ENCODE data around the gene JARID2.
"Not testable (repeated sequence)": the region's sequence is repeated elsewhere in the genome, so short reads cannot be mapped to it uniquely, and the experiment has no call there.

Gene JARID2

GRCh38 chr6:15297167-15297566, 51.3 kb downstream of the JARID2 start:
- not testable (repeated sequence) for H3K27me3 ChIP-seq (ENCODE audit: control insufficient read depth in 1 of 2, insufficient read depth in 2 of 2, low read length in 2 of 2); H3K9ac ChIP-seq (ENCODE audit: low read depth in 1 of 2, low read length in 2 of 2); H3K36me3 ChIP-seq (ENCODE audit: control insufficient read depth in 1 of 2, insufficient read depth in 2 of 2, low read length in 2 of 2); H3K9me3 ChIP-seq (ENCODE audit: control insufficient read depth in 1 of 2, low read length in 2 of 2); H3K4me3 ChIP-seq (ENCODE audit: low read depth in 1 of 2, low read length in 2 of 2); H3K27ac ChIP-seq (ENCODE audit: low read depth, low read length)
- H3K4me1 ChIP-seq (ENCODE audit: control insufficient read depth in 1 of 2, insufficient read depth in 2 of 2, low read length in 2 of 2), result peaks cover 24 to 41% of the 10 kb centered on the region in 2 donors

DNA sequence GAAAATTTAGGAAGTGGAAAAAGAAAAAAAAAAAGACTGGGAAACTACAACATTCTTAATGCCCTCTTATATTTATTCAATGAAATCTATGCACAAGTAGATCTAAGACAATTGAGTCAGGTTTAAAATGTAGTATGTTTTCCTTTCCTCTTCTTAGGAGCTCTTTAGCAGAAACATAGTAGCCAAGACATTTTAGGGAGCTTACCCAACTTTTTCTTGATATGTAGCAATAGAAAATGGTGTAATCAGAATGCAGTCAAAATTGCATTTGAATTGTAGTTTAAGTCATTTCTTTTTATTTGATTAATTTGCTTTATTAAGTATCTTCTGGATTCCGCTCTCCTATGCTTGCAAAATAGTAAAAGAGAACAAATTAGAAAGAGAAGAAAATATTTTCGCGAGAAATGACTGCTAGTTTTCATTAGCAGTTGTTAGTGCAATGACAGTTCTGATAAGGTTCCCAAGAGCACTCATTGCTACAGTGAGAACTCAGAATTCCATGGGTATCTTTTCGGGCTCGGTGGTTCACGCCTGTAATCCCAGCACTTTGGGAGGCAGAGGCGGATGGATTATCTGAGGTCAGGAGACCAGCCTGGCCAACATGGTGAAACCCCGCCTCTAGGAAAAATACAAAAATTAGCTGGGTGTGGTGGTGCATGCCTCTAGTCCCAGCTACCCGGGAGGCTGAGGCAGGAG, 52.2 kb downstream of the JARID2 start:
- Histone ChIP-seq H3K36me3 (ENCODE audit: control insufficient read depth in 1 of 2, insufficient read depth in 2 of 2, low read length in 2 of 2) (no peaks in the 10 kb centered on the region), H3K27me3 (ENCODE audit: control insufficient read depth in 1 of 2, insufficient read depth in 2 of 2, low read length in 2 of 2) (no peaks in the 10 kb centered on the region), H3K4me3 (ENCODE audit: low read depth in 1 of 2, low read length in 2 of 2) (no peak overlapping the region), H3K9ac (ENCODE audit: low read depth in 1 of 2, low read length in 2 of 2) (no peak overlapping the region), H3K4me1 (ENCODE audit: control insufficient read depth in 1 of 2, insufficient read depth in 2 of 2, low read length in 2 of 2) (peaks cover 25 to 42% of the 10 kb centered on the region in 2 donors), H3K9me3 (ENCODE audit: control insufficient read depth in 1 of 2, low read length in 2 of 2) (no peaks in the 10 kb centered on the region), H3K27ac (ENCODE audit: low read depth, low read length) (no peak overlapping the region)

DNA sequence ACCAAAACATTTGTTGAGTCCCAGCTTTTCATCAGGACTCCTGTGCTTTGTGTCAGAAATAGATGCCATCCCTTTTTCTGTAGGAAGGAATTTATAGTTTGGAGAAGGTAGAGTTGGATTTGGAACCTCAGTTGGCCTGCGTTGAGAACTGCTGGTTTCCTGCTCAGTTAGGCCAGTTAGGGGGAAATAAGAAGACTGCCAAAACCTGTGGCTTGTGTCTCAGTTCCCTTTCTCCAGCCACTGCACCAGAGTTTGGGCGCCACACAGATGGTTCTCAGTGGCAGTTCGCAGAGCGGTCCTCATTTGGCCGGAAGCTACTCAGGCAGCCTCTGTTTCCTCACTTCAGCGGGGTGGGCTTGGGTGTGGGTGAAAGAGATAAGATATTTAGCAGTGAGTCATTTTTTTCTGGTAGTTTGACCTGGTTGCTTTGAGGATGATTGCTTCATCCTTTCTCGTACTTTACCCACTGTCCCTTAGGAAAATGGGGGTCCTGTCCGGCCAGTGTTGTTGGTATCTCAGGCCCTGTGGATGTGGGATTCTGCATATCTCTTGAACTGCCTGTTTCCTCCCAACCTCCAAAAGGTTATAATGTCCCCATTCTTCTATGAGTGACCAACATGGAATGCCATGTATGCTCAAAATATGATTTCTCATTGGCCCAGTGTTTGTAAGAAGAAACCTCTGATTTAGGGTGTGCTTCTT, 53.7 kb downstream of the JARID2 start:
- Histone ChIP-seq H3K4me3 (ENCODE audit: low read depth in 1 of 2, low read length in 2 of 2) (peak overlapping the region in 1 of 2 donors; percentile 28), H3K27ac (ENCODE audit: low read depth, low read length) (no peak overlapping the region), H3K27me3 (ENCODE audit: control insufficient read depth in 1 of 2, insufficient read depth in 2 of 2, low read length in 2 of 2) (no peaks in the 10 kb centered on the region), H3K36me3 (ENCODE audit: control insufficient read depth in 1 of 2, insufficient read depth in 2 of 2, low read length in 2 of 2) (no peaks in the 10 kb centered on the region), H3K9ac (ENCODE audit: low read depth in 1 of 2, low read length in 2 of 2) (no peak overlapping the region), H3K9me3 (ENCODE audit: control insufficient read depth in 1 of 2, low read length in 2 of 2) (no peaks in the 10 kb centered on the region), H3K4me1 (ENCODE audit: control insufficient read depth in 1 of 2, insufficient read depth in 2 of 2, low read length in 2 of 2) (peaks cover 39 to 53% of the 10 kb centered on the region in 2 donors)

- H3K4me3 ChIP-seq (ENCODE audit: low read depth in 1 of 2, low read length in 2 of 2), result no peak overlapping the region
- H3K27me3 ChIP-seq (ENCODE audit: control insufficient read depth in 1 of 2, insufficient read depth in 2 of 2, low read length in 2 of 2), result no peaks in the 10 kb centered on the region
- no peaks in the 10 kb centered on the region for H3K36me3 ChIP-seq (ENCODE audit: control insufficient read depth in 1 of 2, insufficient read depth in 2 of 2, low read length in 2 of 2)
- H3K9ac ChIP-seq (ENCODE audit: low read depth in 1 of 2, low read length in 2 of 2), result no peak overlapping the region
- no peaks in the 10 kb centered on the region for H3K9me3 ChIP-seq (ENCODE audit: control insufficient read depth in 1 of 2, low read length in 2 of 2)
- H3K4me1 ChIP-seq (ENCODE audit: control insufficient read depth in 1 of 2, insufficient read depth in 2 of 2, low read length in 2 of 2), result peaks cover 46 to 66% of the 10 kb centered on the region in 2 donors
- no peak overlapping the region for H3K27ac ChIP-seq (ENCODE audit: low read depth, low read length)
These were observed 55.5 kb downstream of the JARID2 start for GRCh38 chr6:15301179-15302006.

GRCh38 chr6:15303162-15303919, 57.5 kb downstream of the JARID2 start:
- peaks cover 46 to 61% of the 10 kb centered on the region in 2 donors for H3K4me1 ChIP-seq (ENCODE audit: control insufficient read depth in 1 of 2, insufficient read depth in 2 of 2, low read length in 2 of 2)
- no peaks in the 10 kb centered on the region for H3K27me3 ChIP-seq (ENCODE audit: control insufficient read depth in 1 of 2, insufficient read depth in 2 of 2, low read length in 2 of 2)
- H3K9me3 ChIP-seq (ENCODE audit: control insufficient read depth in 1 of 2, low read length in 2 of 2), result no peaks in the 10 kb centered on the region
- H3K36me3 ChIP-seq (ENCODE audit: control insufficient read depth in 1 of 2, insufficient read depth in 2 of 2, low read length in 2 of 2), result no peaks in the 10 kb centered on the region
- H3K9ac ChIP-seq (ENCODE audit: low read depth in 1 of 2, low read length in 2 of 2), result peak overlapping the region in 1 of 2 donors; percentile 4
- H3K27ac ChIP-seq (ENCODE audit: low read depth, low read length), result no peak overlapping the region
- peak overlapping the region in 1 of 2 donors; percentile 1 for H3K4me3 ChIP-seq (ENCODE audit: low read depth in 1 of 2, low read length in 2 of 2)

- no peaks in the 10 kb centered on the region for H3K9me3 ChIP-seq (ENCODE audit: control insufficient read depth in 1 of 2, low read length in 2 of 2)
- no peaks in the 10 kb centered on the region for H3K36me3 ChIP-seq (ENCODE audit: control insufficient read depth in 1 of 2, insufficient read depth in 2 of 2, low read length in 2 of 2)
- peaks cover 48 to 63% of the 10 kb centered on the region in 2 donors for H3K4me1 ChIP-seq (ENCODE audit: control insufficient read depth in 1 of 2, insufficient read depth in 2 of 2, low read length in 2 of 2)
- no peaks in the 10 kb centered on the region for H3K27me3 ChIP-seq (ENCODE audit: control insufficient read depth in 1 of 2, insufficient read depth in 2 of 2, low read length in 2 of 2)
- H3K9ac ChIP-seq (ENCODE audit: low read depth in 1 of 2, low read length in 2 of 2), result peak overlapping the region in 1 of 2 donors; percentile 4
- peak overlapping the region in 1 of 2 donors; percentile 1 for H3K4me3 ChIP-seq (ENCODE audit: low read depth in 1 of 2, low read length in 2 of 2)
- H3K27ac ChIP-seq (ENCODE audit: low read depth, low read length), result no peak overlapping the region
These were observed 58.0 kb downstream of the JARID2 start for GRCh38 chr6:15303920-15304291.

GRCh38 chr6:15304337-15305042, 58.6 kb downstream of the JARID2 start:
- Histone ChIP-seq H3K36me3 (ENCODE audit: control insufficient read depth in 1 of 2, insufficient read depth in 2 of 2, low read length in 2 of 2) (no peaks in the 10 kb centered on the region), H3K9ac (ENCODE audit: low read depth in 1 of 2, low read length in 2 of 2) (no peak overlapping the region), H3K4me1 (ENCODE audit: control insufficient read depth in 1 of 2, insufficient read depth in 2 of 2, low read length in 2 of 2) (peaks cover 44 to 61% of the 10 kb centered on the region in 2 donors), H3K4me3 (ENCODE audit: low read depth in 1 of 2, low read length in 2 of 2) (peak overlapping the region in 1 of 2 donors; percentile 1), H3K9me3 (ENCODE audit: control insufficient read depth in 1 of 2, low read length in 2 of 2) (no peaks in the 10 kb centered on the region), H3K27me3 (ENCODE audit: control insufficient read depth in 1 of 2, insufficient read depth in 2 of 2, low read length in 2 of 2) (no peaks in the 10 kb centered on the region), H3K27ac (ENCODE audit: low read depth, low read length) (no peak overlapping the region)

DNA sequence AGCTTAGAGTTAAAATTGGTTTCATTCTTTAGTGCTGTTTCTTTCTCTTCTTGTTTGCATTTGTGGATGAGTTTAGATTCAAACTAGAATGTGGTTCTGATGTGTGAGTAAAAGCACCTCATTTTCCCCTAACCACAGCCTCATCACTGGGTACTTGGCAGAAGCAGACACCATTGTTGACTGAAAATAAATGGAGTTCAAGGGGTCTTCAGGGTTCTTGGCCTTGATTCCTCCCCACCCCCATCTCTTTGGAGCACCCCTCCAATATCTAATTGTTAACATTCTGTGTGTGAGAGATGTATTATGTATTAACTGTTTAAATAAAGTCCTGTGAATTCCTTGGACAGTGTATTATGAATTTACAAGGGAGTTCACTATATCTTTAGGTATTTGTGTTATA, 59.6 kb downstream of the JARID2 start:
- Histone ChIP-seq H3K36me3 (ENCODE audit: control insufficient read depth in 1 of 2, insufficient read depth in 2 of 2, low read length in 2 of 2) (no peaks in the 10 kb centered on the region), H3K9ac (ENCODE audit: low read depth in 1 of 2, low read length in 2 of 2) (no peak overlapping the region), H3K27me3 (ENCODE audit: control insufficient read depth in 1 of 2, insufficient read depth in 2 of 2, low read length in 2 of 2) (no peaks in the 10 kb centered on the region), H3K4me3 (ENCODE audit: low read depth in 1 of 2, low read length in 2 of 2) (no peak overlapping the region), H3K4me1 (ENCODE audit: control insufficient read depth in 1 of 2, insufficient read depth in 2 of 2, low read length in 2 of 2) (peaks cover 46 to 61% of the 10 kb centered on the region in 2 donors), H3K9me3 (ENCODE audit: control insufficient read depth in 1 of 2, low read length in 2 of 2) (no peaks in the 10 kb centered on the region), H3K27ac (ENCODE audit: low read depth, low read length) (no peak overlapping the region)

GRCh38 chr6:15305909-15306308, 60.0 kb downstream of the JARID2 start:
- H3K36me3 ChIP-seq (ENCODE audit: control insufficient read depth in 1 of 2, insufficient read depth in 2 of 2, low read length in 2 of 2), result no peaks in the 10 kb centered on the region
- H3K4me1 ChIP-seq (ENCODE audit: control insufficient read depth in 1 of 2, insufficient read depth in 2 of 2, low read length in 2 of 2), result peaks cover 46 to 65% of the 10 kb centered on the region in 2 donors
- H3K9me3 ChIP-seq (ENCODE audit: control insufficient read depth in 1 of 2, low read length in 2 of 2), result no peaks in the 10 kb centered on the region
- no peaks in the 10 kb centered on the region for H3K27me3 ChIP-seq (ENCODE audit: control insufficient read depth in 1 of 2, insufficient read depth in 2 of 2, low read length in 2 of 2)
- no peak overlapping the region for H3K27ac ChIP-seq (ENCODE audit: low read depth, low read length)
- H3K9ac ChIP-seq (ENCODE audit: low read depth in 1 of 2, low read length in 2 of 2), result no peak overlapping the region
- H3K4me3 ChIP-seq (ENCODE audit: low read depth in 1 of 2, low read length in 2 of 2), result no peak overlapping the region

Measured in duodenal mucosa (tissue), 2 donors.